ENCODE measurements around the gene ZBTB45.
A peak's percentile ranks its signal among the peaks of the same experiment; 100 is the strongest.

GRCh38 chr19:58561373-58562121 lies 41.9 kb upstream of the ZBTB45 start:
- TF ChIP-seq POLR2AphosphoS5 (IDR thresholded peaks at IDR 0.05; ENCODE audit: borderline replicate concordance, low read depth, low read length) = 0 out of 2 replicates have a peak, but pooled peaks have one; percentile 24
- TF ChIP-seq EZH2 (IDR thresholded peaks at IDR 0.05) = no peak

Data from SK-N-MC (cell line).